ENCODE measurements around the gene SGMS1.
"Not testable (repeated sequence)": the region's sequence is repeated elsewhere in the genome, so short reads cannot be mapped to it uniquely, and the experiment has no call there.

SGMS1 gene

DNA sequence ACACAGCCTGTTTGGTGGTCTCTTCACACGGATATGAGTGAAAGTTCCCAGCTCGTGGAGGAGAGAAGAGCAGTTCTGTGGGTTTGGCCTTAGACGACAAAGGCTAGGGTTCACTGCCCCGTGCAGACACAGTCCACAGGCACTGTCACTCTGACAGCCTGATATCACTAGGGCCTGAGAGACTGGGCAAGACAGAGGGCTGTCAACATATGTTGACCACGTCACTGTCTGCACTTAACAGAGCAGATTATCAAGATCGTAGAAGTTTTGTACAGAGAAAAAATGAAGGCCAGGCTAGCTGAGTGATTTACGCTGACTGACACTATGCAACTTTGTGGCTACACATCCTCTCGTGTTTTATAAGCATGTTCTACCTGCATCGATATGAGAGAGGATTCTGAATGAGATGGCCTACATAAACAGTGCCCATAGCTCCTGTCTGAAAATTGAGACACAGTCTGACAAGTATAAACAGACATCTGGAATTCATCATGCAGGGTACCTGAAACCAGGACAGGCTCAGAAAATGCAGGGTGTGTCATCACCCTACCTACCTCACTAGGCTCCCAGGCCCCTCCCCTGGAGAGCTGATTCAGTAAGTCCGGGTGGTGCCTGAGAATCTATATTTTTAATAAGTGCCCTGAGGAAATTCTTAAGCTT lies 120.0 kb downstream of the SGMS1 start:
- H3K27ac ChIP-seq = no peak overlapping the region
- no peak for TF ChIP-seq CTCF (IDR thresholded peaks at IDR 0.05)
- no peak for TF ChIP-seq ZFX (IDR thresholded peaks at IDR 0.05; ENCODE audit: borderline replicate concordance)

DNA sequence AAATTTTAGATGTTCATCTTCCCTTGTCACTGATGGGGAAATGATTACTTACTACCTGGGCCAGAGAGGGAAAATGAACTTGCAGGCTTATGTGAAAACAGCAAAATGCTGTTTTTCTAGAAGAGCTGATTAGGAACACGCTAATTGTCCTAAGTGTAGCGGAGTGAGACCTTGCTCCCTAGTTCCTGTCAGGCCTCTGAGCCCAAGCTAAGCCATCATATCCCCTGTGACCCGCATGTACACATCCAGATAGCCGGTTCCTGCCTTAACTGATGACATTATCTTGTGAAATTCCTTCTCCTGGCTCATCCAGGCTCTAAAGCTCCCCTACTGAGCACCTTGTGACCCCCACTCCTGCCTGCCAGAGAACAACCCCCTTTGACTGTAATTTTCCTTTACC lies 120.6 kb downstream of the SGMS1 start:
- H3K27ac ChIP-seq = not testable (repeated sequence)

GRCh38 chr10:50501924-50502452 lies 121.8 kb downstream of the SGMS1 start:
- no peak overlapping the region for H3K27ac ChIP-seq
- TF ChIP-seq ZFX (IDR thresholded peaks at IDR 0.05; ENCODE audit: borderline replicate concordance) = no peak
- no peak for TF ChIP-seq CTCF (IDR thresholded peaks at IDR 0.05)

GRCh38 chr10:50501478-50501877 lies 122.3 kb downstream of the SGMS1 start:
- no peak overlapping the region for H3K27ac ChIP-seq
- TF ChIP-seq CTCF (IDR thresholded peaks at IDR 0.05) (no peak), ZFX (IDR thresholded peaks at IDR 0.05; ENCODE audit: borderline replicate concordance) (no peak)

DNA sequence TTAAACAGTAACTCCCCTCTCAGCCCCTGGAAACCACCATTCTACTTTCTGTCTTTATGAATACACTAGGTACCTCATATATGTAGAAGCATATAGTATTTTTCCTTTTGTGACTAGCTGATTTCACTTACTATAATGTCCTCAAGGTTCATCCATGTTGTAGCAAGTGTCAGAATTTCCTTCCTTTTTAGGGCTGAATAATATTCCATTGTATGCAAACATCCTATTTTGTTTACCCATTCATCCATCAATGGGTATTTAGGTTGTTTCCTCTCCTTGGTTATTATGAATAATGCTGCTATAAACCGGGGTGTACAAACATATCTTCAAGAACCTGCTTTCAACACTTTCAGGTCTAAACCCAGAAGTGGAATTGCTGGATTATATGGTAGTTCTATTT lies 125.3 kb downstream of the SGMS1 start:
- no peak overlapping the region for H3K27ac ChIP-seq
- TF ChIP-seq CTCF (IDR thresholded peaks at IDR 0.05) = no peak
- no peak for TF ChIP-seq ZFX (IDR thresholded peaks at IDR 0.05; ENCODE audit: borderline replicate concordance)

- TF ChIP-seq ZFX (IDR thresholded peaks at IDR 0.05; ENCODE audit: borderline replicate concordance) (no peak), CTCF (IDR thresholded peaks at IDR 0.05) (no peak)
- H3K27ac ChIP-seq = no peak overlapping the region
Observed at GRCh38 chr10:50497758-50498157, 126.0 kb downstream of the SGMS1 start.

GRCh38 chr10:50496228-50496627 lies 127.5 kb downstream of the SGMS1 start:
- H3K27ac ChIP-seq = no peak overlapping the region
- TF ChIP-seq ZFX (IDR thresholded peaks at IDR 0.05; ENCODE audit: borderline replicate concordance) (no peak), CTCF (IDR thresholded peaks at IDR 0.05) (no peak)

- TF ChIP-seq ZFX (IDR thresholded peaks at IDR 0.05; ENCODE audit: borderline replicate concordance) = no peak
- TF ChIP-seq CTCF (IDR thresholded peaks at IDR 0.05) = no peak
- H3K27ac ChIP-seq = no peak overlapping the region
Observed at GRCh38 chr10:50490241-50490640, 133.5 kb downstream of the SGMS1 start.

GRCh38 chr10:50484550-50484949 lies 139.2 kb downstream of the SGMS1 start:
- not testable (repeated sequence) for H3K27ac ChIP-seq
